ENCODE results near the gene MGST3.

The MGST3 gene

GRCh38 chr1:165629848-165630628 lies 996 bp upstream of the MGST3 start:
- Histone ChIP-seq H3K36me3 (no peaks in the 10 kb centered on the region), H3K27ac (peak overlapping the region; percentile 86), H3K27me3 (peaks cover 15% of the 10 kb centered on the region), H3K9me3 (no peaks in the 10 kb centered on the region), H3K4me1 (ENCODE audit: control insufficient read depth in 1 of 2, insufficient read depth in 1 of 2, low read depth in 1 of 2, low read length in 1 of 2) (peaks cover 27 to 33% of the 10 kb centered on the region in 2 experiments), H3K4me3 (ENCODE audit: low read depth in 1 of 2, low read length in 1 of 2) (peak overlapping the region; percentile 81 to 96)
- TF ChIP-seq, protein P1, sequence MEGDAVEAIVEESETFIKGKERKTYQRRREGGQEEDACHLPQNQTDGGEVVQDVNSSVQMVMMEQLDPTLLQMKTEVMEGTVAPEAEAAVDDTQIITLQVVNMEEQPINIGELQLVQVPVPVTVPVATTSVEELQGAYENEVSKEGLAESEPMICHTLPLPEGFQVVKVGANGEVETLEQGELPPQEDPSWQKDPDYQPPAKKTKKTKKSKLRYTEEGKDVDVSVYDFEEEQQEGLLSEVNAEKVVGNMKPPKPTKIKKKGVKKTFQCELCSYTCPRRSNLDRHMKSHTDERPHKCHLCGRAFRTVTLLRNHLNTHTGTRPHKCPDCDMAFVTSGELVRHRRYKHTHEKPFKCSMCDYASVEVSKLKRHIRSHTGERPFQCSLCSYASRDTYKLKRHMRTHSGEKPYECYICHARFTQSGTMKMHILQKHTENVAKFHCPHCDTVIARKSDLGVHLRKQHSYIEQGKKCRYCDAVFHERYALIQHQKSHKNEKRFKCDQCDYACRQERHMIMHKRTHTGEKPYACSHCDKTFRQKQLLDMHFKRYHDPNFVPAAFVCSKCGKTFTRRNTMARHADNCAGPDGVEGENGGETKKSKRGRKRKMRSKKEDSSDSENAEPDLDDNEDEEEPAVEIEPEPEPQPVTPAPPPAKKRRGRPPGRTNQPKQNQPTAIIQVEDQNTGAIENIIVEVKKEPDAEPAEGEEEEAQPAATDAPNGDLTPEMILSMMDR (IDR thresholded peaks at IDR 0.05), result no peak

- peaks cover 15% of the 10 kb centered on the region for H3K27me3 ChIP-seq
- H3K9me3 ChIP-seq, result no peaks in the 10 kb centered on the region
- peak overlapping the region; percentile 86 for H3K27ac ChIP-seq
- H3K4me3 ChIP-seq (ENCODE audit: low read depth in 1 of 2, low read length in 1 of 2), result peak overlapping the region; percentile 81 to 96
- TF ChIP-seq, protein P1 (IDR thresholded peaks at IDR 0.05), result no peak
- H3K4me1 ChIP-seq (ENCODE audit: control insufficient read depth in 1 of 2, insufficient read depth in 1 of 2, low read depth in 1 of 2, low read length in 1 of 2), result peaks cover 27 to 33% of the 10 kb centered on the region in 2 experiments
- H3K36me3 ChIP-seq, result no peaks in the 10 kb centered on the region
These were observed 513 bp downstream of the MGST3 start for GRCh38 chr1:165631342-165632151.

- TF ChIP-seq, protein P1 (IDR thresholded peaks at IDR 0.05), result no peak
- Histone ChIP-seq H3K27ac (no peak overlapping the region), H3K36me3 (no peaks in the 10 kb centered on the region), H3K4me3 (ENCODE audit: low read depth in 1 of 2, low read length in 1 of 2) (peak overlapping the region; percentile 81 to 96), H3K27me3 (peaks cover 15% of the 10 kb centered on the region), H3K4me1 (ENCODE audit: control insufficient read depth in 1 of 2, insufficient read depth in 1 of 2, low read depth in 1 of 2, low read length in 1 of 2) (peaks cover 27 to 33% of the 10 kb centered on the region in 2 experiments), H3K9me3 (no peaks in the 10 kb centered on the region)
These were observed 1.1 kb downstream of the MGST3 start for GRCh38 chr1:165632152-165632469.

DNA sequence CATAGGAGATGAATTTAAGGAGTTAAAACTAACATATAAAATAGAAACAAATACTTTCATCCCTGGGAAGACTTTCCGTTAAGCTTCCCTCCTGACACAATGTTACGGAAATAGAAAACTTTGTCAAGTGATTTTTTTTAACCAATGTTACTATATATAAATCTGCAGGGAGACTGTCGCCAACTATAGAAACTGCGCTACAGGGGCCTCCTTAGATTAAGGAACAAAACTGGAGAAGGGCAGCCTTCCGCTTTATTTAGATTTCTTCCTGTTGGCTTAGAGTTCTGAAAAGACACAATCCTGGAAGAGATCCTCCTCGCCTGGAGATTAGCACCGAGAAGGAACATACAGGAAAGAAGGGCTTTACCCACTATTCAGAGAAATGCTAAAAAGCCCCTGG lies 1.5 kb downstream of the MGST3 start:
- peaks cover 15% of the 10 kb centered on the region for H3K27me3 ChIP-seq
- no peak overlapping the region for H3K27ac ChIP-seq
- peaks cover 27 to 33% of the 10 kb centered on the region in 2 experiments for H3K4me1 ChIP-seq (ENCODE audit: control insufficient read depth in 1 of 2, insufficient read depth in 1 of 2, low read depth in 1 of 2, low read length in 1 of 2)
- no peaks in the 10 kb centered on the region for H3K36me3 ChIP-seq
- H3K9me3 ChIP-seq, result no peaks in the 10 kb centered on the region
- TF ChIP-seq, protein P1 (IDR thresholded peaks at IDR 0.05), result no peak
- peak overlapping the region in 1 of 2 experiments; percentile 81 for H3K4me3 ChIP-seq (ENCODE audit: low read depth in 1 of 2, low read length in 1 of 2)

DNA sequence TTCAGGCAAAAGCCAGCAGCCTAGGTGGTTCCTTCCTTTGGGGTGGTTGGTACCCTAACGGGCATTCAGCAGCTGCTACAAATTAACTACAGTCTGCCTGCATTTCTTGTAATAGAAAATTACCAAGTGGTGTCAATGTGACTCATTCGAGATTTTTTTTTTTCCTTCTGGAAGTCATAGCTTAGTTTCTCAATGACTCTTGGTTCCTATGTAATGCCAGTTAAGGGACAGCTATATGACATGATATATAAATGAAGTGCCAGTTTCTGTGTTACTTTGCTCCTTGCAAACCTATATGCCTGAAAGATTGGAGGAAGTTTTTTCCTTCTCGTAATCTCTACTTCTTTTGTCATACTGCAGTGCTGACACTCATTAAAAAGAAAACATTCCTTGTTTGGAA lies 2.6 kb downstream of the MGST3 start:
- H3K4me3 ChIP-seq (ENCODE audit: low read depth in 1 of 2, low read length in 1 of 2), result no peak overlapping the region
- H3K27me3 ChIP-seq, result peaks cover 15% of the 10 kb centered on the region
- TF ChIP-seq, protein P1 (IDR thresholded peaks at IDR 0.05), result no peak

More for the DNA sequence above, 2.6 kb downstream of the MGST3 start:
- Histone ChIP-seq H3K27ac (no peak overlapping the region), H3K36me3 (no peaks in the 10 kb centered on the region), H3K4me1 (ENCODE audit: control insufficient read depth in 1 of 2, insufficient read depth in 1 of 2, low read depth in 1 of 2, low read length in 1 of 2) (peaks cover 27 to 33% of the 10 kb centered on the region in 2 experiments), H3K9me3 (no peaks in the 10 kb centered on the region)

Data from neutrophil (primary cell).